GM04504 (cell line): ENCODE data around the gene SEMA3D.

Source experiments
- DNase-seq: peaks from one replicate; pipeline ENCODE4 v3.0.0-alpha.2; 2012; ENCODE audit warnings: low read depth

SEMA3D gene

DNA sequence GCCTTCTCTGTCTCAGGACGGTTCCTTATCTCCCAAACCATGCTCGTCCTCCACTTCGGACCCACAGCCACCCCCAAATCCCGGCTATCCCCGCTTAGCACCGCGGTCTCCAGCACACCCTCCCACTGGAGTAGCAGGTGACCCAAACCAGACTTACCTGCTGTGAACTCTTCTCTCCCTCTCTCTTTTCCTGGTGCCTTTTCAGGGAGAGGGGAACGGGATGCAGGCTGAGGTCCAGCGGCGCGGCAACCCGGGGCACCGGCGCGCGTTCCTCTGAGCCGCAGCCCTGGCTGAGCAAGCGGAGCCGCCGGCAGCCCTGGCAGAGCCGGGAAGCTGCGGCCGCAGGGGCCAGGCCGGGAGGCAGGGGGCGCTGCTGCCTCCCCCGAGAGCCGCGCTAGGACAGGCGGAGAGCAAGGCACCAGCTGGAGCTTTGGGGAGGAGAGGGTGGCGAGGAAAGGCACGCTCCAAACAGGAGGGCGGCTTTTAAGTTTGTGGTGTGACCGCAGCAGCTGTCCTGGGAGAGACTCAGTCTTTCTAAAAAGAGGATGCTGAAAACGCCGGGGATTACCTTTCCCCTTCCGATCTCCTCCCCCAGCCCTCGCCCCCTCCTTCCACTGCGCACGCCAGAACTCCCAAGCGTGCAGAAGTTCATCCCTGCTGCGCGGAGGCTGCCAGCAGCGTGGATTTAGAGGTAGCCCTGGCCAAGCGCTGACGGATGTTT, at the start of gene SEMA3D:
Gene SEMA3D, minus strand, starts transcription at position 536 of the 721 bp plus-strand sequence. CDS start 65,165 bp downstream, outside the sequence.
- DNase-seq = no peak

DNA sequence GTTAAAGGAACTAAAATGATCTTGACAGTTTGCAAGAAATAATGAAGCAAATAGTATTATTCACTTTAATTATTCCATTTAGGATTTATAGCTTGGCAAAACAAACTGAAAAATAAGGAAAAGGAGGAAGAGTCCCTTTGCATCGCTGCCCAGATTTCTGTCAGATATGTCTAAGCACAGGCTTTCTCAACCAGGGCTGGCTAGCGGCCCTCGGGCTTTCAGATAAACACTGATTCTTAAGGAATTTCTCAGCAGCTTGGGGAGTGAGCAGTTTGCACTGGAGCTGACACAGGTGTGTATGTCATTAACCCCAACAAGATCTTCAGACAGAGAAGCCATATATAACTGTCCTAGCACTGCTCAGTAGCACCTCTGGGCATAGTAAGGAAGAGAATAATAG, 47.9 kb upstream of the SEMA3D start:
- no peak for DNase-seq

DNA sequence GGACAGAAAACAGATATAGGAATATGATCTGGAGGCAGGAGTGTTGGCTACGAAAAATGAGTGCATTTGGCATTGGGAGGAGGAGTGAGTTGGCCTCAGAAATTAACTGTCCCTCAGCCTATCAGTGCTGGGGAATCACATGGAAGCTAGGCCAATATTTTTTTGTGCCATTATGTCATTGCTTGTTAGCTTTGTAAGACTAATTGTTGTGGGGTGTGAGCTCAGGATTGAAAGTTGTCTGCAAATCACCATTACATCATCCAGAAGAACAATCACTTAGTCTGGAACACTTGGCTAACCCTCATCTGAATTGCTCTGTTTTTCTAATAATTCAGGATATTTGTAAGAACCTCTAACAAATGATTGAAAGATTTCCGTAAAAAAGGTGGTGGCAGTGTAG, 45.2 kb upstream of the SEMA3D start:
- DNase-seq = no peak

DNA sequence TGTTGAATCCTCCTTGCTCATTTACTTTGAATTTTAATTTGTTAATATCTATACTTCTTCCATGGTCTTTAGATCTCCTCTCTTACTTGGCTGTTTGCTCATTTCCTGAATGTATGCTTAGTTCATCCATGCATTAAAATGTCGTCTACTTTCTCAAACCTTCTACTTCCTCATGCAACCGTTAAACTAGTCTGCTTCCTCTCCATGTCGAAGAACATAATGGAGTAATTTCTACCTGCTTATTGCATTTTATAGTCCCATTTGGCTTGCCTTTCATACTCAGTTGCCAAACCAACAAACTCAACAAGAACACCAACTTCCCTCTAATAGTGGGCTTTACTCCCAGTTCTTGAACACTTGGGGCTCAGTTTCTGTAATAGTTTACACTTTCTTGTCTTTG, 43.8 kb upstream of the SEMA3D start:
- DNase-seq = no peak

DNA sequence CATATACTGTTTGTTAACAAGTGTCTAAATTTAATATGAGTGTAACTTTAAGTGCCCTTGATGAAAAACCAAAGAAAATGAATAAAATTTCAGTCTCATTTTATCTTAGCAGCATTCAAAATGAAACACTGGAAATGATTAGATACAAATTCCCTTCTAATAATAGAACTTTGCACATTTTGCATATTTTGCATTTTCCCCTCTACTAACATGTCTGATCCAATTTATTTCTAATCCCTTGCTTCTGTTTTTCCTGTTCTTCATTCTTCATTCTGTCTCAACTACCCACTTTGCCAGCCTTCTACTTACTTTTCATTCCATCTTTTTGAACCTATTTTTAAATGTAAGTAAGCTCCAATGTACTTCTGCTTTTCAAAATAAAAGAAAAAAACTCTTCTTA, 42.7 kb upstream of the SEMA3D start:
- no peak for DNase-seq

DNA sequence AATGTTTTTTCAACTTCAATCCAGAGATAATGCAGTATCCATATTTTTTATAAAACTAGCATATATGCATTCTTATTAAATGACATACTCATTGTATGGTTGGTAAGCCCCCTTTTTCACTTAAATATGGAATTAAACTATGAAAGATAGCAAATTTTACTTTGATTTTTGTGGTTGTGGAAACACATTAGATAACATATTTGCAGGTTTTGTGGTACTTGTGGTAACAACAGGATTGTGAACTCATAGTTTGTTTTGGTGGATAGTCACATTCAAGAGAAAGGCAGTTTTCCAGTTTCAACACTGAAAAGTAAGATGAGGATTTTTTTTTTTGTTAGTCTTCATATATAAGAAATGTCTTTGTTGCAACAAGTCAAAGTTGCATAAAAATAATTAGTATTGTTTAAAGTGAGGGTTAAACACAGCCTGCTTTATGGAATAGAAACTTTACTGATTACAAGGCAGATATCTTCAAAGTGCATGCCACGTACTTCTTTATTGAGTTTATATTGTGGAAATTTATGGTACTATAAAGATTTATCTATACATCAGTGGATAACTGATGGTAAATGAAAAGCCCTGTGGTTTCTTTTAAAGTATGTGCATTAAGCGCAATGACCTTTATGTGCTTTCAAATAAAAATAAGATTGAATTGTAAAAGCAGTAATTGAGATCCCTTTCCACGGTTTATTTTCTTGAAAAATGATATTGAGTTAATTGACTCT, 39.7 kb upstream of the SEMA3D start:
- no peak for DNase-seq

DNA sequence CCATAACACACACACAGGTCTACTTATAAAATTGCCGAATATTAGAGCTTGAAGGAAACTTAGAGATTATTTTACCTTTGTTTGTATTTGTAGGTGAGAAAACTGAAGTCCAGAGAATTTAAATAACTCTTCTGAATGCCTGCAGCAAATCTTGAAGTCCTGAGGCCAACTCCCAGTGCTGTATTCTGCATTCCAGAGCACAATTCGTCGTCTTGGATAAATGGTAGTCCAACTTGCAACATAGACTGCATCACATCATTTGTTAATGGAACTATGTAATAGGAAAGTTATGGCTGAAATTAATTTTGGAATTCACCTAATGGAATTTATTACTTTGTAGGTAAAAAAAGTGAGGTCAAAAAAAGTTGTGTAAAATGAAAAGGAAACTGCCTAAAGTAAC, 37.3 kb upstream of the SEMA3D start:
- DNase-seq = no peak

DNA sequence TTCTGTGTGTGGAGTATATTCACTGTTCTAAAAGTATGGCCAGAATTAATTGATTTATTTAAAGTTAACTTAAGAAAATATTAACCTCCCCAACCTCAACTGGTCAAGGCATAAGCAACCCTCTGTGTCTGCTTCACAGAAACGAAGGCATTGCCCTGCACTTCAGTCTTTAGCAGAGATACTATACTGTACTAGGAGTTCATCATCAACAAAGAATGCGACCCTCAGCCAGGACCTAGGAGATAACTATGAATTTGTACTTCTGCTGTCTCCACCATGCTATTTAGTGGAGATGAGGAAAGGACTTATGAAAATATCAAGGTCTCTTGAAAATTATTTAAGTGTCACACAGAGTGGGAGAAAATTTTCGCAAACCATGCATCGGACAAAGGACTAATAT, 35.7 kb upstream of the SEMA3D start:
- DNase-seq = no peak

DNA sequence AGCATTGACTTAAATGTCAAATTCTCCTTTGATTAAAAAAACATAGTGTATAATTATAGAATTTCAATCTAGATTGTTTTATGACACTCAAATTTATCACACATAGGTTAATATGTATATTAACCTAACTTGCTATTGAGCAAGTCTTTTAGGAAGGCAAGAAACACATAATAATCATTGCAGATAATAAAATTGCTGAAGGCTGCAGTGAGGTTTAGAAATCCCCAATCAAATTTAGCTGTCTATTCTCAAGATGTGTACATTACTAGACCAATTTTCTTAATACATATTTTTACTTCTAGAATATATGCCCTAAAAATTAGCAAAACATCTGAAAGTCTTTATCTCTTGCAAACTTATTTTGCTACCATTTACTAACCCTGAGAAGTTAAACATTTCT, 34.9 kb upstream of the SEMA3D start:
- DNase-seq = no peak

DNA sequence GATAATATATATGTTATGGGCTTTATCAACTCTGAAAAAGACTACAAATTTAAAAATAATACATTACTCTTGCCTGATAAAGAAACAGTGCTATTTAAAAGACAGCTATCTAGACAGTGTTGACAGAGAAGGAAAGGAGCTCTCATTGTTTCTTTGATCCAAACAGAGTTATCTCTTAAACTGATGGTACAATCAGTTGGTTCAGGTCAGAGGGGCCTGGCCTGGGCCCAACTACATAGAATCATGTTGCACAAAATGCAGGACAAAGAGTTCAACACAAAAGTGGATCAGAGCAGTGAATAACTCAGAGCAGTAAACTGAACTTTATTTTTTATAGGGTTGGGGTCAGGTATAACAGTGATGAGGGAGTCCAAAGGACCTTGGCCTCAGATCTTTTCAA, 33.8 kb upstream of the SEMA3D start:
- no peak for DNase-seq

DNA sequence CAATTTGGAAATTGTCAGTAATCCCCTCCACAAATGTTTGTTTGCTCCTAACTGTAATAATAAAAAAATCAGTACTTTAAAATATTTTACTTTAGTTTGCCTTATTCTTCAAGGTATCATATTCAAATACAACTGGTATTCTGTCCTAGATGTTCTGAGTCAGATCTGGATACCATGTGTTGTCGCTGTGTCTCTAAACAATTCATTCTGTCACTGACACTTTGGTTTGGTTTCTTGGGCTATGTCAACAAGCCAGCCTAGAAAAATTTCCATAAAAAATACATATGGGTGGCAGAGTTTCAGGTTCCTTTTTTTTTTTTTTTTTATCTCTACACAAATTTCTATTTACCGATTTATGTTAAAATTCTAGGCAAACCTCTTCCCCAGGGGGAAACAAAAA, 33.2 kb upstream of the SEMA3D start:
- no peak for DNase-seq

DNA sequence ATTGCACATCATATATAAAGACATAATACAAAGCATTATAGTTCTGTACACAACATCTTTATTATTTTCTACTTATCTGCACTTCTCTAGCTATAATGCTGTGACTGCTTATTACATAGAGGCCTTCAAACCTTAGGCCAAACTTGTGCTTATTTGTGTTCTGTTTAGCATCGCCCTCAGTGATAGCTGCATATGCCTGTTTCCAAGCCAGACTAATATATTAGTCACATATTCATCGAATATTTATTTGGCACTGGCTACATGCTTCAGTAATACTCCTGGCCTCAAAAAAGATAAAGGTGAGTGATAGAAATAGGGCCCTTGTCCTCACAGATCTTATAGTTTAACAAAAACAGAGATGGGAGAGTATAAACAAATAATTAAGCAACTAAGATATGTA, 30.2 kb upstream of the SEMA3D start:
- DNase-seq = no peak

DNA sequence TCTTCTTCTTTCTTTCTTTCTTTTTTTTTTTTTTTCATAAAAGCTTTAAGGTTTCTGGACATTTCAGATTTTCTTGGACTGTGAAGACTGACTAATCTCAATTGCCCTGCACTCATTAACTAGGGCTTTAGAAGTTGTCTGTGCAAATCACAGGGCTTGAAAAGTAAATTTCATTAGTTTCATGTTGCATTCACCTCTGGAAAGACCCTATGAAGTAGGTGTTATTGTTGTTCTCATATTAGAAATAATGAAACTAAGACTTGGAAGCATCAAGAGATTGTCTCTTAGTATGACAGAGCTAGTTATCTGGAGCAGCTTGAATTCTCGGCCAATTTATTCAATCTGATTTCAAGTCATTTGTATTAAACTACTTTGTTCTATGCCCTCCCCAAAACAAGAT, 28.2 kb upstream of the SEMA3D start:
- no peak for DNase-seq

DNA sequence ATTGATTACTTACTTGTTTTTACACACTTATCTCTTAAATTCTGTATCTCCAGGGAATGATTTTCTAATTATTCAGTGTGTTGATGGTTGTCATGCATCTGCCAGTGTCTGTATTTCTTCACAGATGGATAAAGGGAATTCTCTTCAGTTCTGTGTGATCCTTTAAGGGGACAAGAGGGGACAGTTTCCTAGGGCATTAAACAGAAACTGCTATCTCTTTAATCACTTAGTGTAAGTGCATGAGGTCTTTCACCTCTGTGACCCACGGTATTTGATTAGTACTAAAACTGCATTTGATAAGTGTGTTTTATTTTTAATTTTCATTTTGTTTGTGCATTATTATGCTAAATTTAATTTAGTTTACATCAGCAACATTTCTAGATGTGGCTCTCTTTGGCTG, 26.6 kb upstream of the SEMA3D start:
- no peak for DNase-seq

DNA sequence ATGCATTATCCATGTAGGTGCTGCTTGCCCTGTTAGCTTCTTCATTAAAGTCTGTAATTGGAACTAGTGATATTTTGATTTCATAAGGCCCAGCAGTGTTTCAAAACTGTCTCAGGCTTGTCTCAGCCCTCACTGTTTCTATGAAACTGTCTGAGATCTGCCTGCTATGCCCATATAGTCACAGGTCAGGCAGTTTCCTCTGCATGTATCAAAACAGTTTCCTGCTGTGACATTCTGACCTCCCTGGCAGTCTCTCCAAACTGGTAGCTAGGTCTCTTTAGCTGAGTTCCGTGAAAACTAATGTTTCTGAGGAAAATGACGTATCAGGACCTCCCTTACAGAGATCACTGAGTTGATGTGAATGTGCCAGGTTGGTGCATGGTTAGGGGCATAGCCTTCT, 18.9 kb upstream of the SEMA3D start:
- DNase-seq = no peak

DNA sequence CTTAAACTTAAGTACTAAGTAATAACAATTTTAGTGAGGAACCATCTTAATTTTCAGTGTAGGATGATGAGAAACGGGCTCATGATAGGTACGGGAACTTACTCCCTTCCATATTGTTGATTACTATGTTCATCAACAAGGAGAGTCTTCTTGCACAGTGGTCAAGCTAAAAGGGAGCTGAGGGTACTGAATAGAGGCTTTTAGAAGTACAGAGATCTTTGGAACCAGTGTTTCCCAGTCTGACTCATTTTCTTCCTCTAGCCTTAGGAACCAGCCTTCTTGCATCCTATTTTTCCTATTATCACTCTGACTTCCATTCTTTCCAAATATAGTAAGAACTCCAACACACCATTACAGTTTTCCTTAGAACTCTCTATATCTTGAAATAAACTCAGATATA, 17.6 kb upstream of the SEMA3D start:
- DNase-seq = no peak

DNA sequence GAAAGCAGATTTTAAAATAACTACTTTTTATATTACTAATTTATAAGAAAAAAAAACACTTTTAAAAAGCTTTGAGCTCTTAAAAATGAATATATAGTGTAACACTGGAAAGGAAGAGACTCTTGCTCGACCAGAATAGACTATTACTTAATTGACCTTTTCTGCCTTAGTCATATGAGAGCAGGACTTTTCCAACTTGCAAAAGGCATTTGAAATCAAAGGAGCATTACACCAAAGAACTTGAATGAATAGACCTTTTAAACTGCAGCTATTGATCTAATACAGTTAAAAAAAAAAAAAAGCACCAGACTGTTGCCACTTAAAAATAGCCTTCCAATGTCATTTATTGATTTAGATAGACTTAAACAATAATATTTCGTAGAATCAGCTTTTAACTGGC, 17.2 kb upstream of the SEMA3D start:
- DNase-seq = no peak

DNA sequence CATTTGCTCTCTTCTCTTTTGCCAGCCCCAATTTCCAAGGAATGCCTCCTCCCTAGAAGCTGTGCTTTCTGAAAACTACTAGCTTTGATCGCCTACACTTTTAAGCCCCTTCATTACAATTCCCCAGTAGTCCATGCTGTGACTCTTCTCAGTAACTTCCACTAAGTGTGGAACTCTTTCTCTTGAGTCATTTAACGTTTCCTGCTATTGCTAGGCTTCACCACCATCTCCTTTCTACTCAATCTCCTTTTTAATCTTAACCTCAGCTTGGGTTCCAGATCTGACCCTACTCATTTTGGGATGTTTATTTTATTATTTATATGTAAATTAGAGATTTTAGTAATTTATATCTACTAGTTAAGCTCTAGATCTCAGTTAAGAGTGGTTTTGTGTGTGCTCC, 14.4 kb upstream of the SEMA3D start:
- DNase-seq = no peak

DNA sequence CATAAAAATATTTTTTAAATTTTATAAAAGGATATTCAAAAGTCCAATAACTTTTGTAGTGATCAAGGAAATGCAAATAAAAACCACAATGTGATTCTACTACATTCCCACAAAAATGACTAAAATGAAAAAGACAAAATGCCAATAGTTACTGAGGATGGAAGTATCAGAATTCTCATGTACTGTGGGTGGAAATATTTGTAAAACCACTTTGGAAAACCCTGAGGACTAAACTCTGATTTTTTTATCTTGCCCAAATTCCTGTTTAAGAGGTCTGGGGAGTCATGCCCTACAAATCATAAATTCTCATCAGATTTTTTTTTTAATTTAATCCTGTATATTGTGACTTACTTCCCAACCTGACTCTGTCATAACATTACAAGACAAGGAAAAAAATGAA, 9.8 kb upstream of the SEMA3D start:
- DNase-seq = no peak

DNA sequence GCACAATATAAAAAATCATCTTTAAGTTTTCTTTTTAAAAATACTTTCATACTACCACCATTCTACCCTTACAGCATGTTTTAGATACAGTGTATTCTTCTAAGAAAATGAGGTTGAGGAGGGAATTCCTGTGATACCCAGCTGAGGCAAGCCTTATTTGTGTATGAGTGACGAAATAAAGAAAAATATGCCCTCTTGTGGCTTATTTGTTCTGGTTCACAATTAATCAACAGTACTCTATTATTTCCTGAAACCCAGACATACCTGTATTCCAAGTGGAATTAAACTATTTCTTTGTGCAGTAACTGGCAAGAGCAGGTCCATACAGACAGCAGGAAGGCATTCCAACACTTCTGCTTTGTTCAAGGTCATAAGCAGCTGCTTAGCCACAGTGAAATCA, 4.5 kb upstream of the SEMA3D start:
- no peak for DNase-seq

DNA sequence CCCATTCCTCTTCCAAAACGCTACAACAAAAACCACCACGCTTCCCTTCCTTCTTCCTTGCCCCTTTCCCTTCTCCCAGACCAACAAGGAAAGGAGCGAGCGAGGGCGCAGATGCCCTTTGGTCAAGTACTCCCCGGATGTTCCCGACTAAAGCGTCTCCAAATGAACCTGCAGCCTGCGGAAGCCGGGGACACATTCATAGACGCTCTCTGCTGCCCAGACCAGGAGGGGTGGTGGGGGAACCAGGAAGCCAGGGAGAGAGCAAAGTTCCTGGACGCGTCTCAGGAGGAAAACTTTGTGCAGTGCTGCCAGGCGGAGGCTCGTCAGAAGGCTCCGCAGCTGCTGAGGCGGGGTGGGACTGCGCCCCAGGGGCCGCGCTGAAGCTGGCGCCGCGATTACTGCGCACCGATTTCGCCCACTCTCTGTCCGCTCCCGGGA, 754 bp downstream of the SEMA3D start:
- no peak for DNase-seq

DNA sequence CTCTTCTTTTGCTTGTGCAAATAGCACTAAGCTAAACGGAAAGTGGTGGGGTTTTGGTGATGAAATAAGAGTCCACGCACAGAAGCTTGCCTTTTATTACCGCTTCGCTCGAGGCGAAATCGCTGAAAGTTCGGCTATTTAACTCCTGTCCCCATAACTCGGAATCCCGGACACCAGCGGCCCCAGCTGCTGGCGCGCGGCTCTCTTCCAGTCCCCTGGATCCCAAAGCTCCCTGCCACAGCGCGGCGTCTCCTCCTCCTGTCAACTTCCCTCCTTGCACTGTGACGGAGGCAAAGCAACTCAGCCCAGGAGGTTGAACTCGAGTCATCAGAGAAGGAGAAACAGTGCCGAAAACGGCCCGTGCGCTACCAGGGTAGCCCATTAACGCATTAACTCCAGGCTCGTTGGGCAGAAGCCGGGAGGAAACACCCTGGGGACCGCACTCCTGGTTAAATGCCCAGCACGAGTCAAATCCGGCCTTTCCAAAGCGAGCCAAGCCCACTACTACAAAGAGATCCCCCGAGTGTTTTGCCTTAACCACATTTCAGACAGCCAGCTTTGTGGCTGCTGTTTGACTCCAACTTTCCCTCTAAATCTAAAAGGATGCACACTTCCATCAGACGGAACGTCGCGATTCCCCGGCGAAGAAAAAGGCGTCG, 1.3 kb downstream of the SEMA3D start:
- DNase-seq = no peak
